Measurements from ENCODE around the gene PNPLA1. TPM values are rescaled to one million over a fixed set of nuclear protein-coding genes. Genes with fewer than 3 reads are reported as not detected.
A peak's percentile ranks its signal among the peaks of the same experiment; 100 is the strongest.

The PNPLA1 gene
- total and polyA plus RNA-seq, 2 experiments from 2014 or later = not detected

GRCh38 chr6:36232172-36232571 is 37.7 kb upstream of the PNPLA1 start:
- H3K4me1 ChIP-seq (ENCODE audit: low read depth) = no peaks in the 10 kb centered on the region
- no peak overlapping the region for H3K4me3 ChIP-seq
- no peak for DNase-seq (ENCODE audit: low read depth in 1 of 2, low spot score in 1 of 2)
- TF ChIP-seq, protein P1, sequence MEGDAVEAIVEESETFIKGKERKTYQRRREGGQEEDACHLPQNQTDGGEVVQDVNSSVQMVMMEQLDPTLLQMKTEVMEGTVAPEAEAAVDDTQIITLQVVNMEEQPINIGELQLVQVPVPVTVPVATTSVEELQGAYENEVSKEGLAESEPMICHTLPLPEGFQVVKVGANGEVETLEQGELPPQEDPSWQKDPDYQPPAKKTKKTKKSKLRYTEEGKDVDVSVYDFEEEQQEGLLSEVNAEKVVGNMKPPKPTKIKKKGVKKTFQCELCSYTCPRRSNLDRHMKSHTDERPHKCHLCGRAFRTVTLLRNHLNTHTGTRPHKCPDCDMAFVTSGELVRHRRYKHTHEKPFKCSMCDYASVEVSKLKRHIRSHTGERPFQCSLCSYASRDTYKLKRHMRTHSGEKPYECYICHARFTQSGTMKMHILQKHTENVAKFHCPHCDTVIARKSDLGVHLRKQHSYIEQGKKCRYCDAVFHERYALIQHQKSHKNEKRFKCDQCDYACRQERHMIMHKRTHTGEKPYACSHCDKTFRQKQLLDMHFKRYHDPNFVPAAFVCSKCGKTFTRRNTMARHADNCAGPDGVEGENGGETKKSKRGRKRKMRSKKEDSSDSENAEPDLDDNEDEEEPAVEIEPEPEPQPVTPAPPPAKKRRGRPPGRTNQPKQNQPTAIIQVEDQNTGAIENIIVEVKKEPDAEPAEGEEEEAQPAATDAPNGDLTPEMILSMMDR (IDR thresholded peaks at IDR 0.05; ENCODE audit: low read depth, low read length) = no peak
- no peaks in the 10 kb centered on the region for H3K9me3 ChIP-seq (ENCODE audit: low read depth)
- H3K36me3 ChIP-seq = peaks cover 31% of the 10 kb centered on the region
- H3K27ac ChIP-seq = no peak overlapping the region
- H3K27me3 ChIP-seq = no peaks in the 10 kb centered on the region

DNA sequence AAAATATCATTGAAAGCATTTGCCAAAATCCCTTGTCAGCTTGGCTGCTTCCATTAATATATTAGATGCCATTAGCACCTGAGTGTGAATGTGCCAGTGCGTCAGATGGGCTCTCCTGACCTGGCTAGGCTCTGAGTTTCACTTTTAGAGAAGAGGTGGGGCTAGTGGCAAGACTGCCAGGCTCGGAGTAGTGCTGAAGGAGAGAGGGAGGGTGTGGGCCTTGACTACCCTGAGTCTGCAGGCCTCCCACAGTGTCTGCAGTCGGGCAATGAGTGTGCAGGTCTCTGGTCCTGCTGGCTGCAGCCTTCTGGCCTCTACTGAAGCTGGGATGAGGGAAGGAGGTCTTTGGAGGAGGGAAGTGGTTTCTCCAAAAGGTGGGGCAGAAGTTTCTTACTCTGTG is 34.6 kb upstream of the PNPLA1 start:
- H3K4me1 ChIP-seq (ENCODE audit: low read depth) = peaks cover 10% of the 10 kb centered on the region
- TF ChIP-seq, protein P1 (IDR thresholded peaks at IDR 0.05; ENCODE audit: low read depth, low read length) = no peak
- H3K36me3 ChIP-seq = peaks cover 14% of the 10 kb centered on the region
- DNase-seq (ENCODE audit: low read depth in 1 of 2, low spot score in 1 of 2) = no peak
- no peak overlapping the region for H3K27ac ChIP-seq
- H3K9me3 ChIP-seq (ENCODE audit: low read depth) = no peaks in the 10 kb centered on the region
- H3K27me3 ChIP-seq = no peaks in the 10 kb centered on the region
- H3K4me3 ChIP-seq = no peak overlapping the region

- DNase-seq (ENCODE audit: low read depth in 1 of 2, low spot score in 1 of 2) = no peak
Observed at GRCh38 chr6:36235862-36236261, 34.0 kb upstream of the PNPLA1 start.

GRCh38 chr6:36239774-36240173 is 30.1 kb upstream of the PNPLA1 start:
- Histone ChIP-seq H3K4me1 (ENCODE audit: low read depth) (peaks cover 10% of the 10 kb centered on the region), H3K4me3 (no peak overlapping the region), H3K27me3 (no peaks in the 10 kb centered on the region), H3K36me3 (no peaks in the 10 kb centered on the region), H3K27ac (no peak overlapping the region), H3K9me3 (ENCODE audit: low read depth) (no peaks in the 10 kb centered on the region)
- TF ChIP-seq, protein P1 (IDR thresholded peaks at IDR 0.05; ENCODE audit: low read depth, low read length) = no peak
- DNase-seq (ENCODE audit: low read depth in 1 of 2, low spot score in 1 of 2) = no peak

More at GRCh38 chr6:36235862-36236261, 34.0 kb upstream of the PNPLA1 start:
- no peaks in the 10 kb centered on the region for H3K27me3 ChIP-seq
- no peak overlapping the region for H3K27ac ChIP-seq
- TF ChIP-seq, protein P1 (IDR thresholded peaks at IDR 0.05; ENCODE audit: low read depth, low read length) = no peak
- H3K4me1 ChIP-seq (ENCODE audit: low read depth) = peaks cover 10% of the 10 kb centered on the region
- no peaks in the 10 kb centered on the region for H3K9me3 ChIP-seq (ENCODE audit: low read depth)
- no peak overlapping the region for H3K4me3 ChIP-seq
- H3K36me3 ChIP-seq = peaks cover 11% of the 10 kb centered on the region

- no peak overlapping the region for H3K27ac ChIP-seq
- DNase-seq (ENCODE audit: low read depth in 1 of 2, low spot score in 1 of 2) = peak in 1 of 2 donors; percentile 92
Observed at GRCh38 chr6:36241728-36242127, 28.1 kb upstream of the PNPLA1 start.

More at GRCh38 chr6:36241728-36242127, 28.1 kb upstream of the PNPLA1 start:
- no peaks in the 10 kb centered on the region for H3K9me3 ChIP-seq (ENCODE audit: low read depth)
- no peaks in the 10 kb centered on the region for H3K36me3 ChIP-seq
- H3K27me3 ChIP-seq = no peaks in the 10 kb centered on the region
- TF ChIP-seq, protein P1 (IDR thresholded peaks at IDR 0.05; ENCODE audit: low read depth, low read length) = no peak
- H3K4me3 ChIP-seq = no peak overlapping the region
- peaks cover 10% of the 10 kb centered on the region for H3K4me1 ChIP-seq (ENCODE audit: low read depth)
